DMS114 treated with DMSO at 0.1 percent for 48 hours (cell line): Measurements from ENCODE around the gene DUSP28.
A peak's percentile ranks its signal among the peaks of the same experiment; 100 is the strongest.
"Not testable (repeated sequence)": the region's sequence is repeated elsewhere in the genome, so short reads cannot be mapped to it uniquely, and the experiment has no call there.

Source experiments
- DNase-seq: peaks from one replicate; lab custom pipeline; 2025; ENCODE audit not compliant: unreplicated experiment; lab: John Stamatoyannopoulos, UW

The DUSP28 gene

DNA sequence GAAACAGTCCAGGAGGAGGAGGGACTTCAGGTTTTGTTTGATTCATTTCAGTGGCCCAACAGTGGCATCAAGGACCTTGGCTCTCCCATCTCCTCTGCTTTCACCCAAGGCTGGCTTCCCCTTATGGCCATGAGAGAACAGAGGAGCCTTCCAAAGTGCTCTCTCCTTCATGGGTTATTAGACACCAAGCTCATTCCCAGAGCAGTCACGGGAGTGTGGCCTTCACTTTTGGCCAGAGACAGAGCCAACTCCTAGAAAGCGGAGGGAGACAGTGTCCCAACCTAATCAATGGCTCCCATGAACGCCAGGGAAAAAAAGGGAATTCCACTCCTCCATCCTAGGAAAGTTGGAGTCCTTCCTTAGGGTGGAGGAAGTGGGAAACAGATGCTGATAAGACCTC, 871 bp upstream of the DUSP28 start:
- DNase-seq: no peak

DNA sequence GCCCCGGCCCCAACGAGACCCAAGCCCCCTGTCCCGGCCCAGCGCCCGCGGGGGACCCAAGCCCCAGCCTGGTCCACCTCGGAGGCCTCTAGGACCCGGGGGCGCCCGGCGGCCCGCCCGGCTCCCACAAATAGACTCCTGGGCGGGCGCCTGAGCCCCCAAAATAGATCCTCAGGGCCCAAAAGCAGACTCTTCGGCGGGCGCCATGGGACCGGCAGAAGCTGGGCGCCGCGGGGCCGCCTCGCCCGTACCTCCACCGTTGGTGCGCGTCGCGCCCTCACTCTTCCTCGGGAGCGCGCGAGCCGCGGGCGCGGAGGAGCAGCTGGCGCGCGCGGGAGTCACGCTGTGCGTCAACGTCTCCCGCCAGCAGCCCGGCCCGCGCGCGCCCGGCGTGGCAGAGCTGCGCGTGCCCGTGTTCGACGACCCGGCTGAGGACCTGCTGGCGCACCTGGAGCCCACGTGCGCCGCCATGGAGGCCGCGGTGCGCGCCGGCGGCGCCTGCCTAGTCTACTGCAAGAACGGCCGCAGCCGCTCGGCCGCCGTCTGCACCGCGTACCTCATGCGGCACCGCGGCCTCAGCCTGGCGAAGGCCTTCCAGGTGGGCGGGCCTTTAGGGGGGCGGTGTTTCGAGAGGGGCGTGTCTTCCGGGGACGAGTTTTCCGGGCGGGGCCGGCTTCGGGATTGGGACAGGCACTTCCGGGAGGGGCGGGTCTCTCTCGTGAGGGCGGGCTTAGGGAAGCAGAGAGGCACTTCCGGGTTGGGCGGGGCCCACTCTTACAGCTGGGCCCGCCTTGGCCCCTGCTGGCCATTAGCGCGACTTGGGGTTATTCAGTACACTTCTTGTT, 545 bp downstream of the DUSP28 start:
- peak; percentile 94 for DNase-seq

DNA sequence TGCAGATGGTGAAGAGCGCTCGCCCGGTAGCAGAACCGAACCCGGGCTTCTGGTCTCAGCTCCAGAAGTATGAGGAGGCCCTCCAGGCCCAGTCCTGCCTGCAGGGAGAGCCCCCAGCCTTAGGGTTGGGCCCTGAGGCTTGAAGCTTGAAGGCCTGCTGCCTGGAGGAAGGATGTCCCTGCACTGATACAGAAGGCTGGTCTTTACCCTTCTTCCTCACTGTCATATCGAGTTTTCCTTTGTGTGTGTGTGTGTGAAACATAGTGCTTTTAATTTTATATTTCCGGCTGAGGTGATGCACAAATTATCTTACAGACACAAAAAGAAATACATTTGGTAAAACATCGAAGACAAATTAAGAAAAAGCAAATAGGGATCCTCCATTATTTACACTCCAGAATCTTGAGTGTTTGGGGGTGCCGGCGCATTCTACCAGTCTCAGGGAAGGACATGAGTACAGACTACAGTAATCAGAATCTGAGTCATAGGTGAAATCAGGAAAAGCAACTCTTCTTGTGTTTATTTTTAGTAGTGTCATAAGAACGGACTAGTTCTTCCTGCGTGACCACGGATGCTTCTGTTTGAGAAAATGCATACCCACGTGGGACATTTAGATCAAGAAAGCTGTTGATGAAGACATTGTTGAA, 1.3 kb downstream of the DUSP28 start:
- no peak for DNase-seq

DNA sequence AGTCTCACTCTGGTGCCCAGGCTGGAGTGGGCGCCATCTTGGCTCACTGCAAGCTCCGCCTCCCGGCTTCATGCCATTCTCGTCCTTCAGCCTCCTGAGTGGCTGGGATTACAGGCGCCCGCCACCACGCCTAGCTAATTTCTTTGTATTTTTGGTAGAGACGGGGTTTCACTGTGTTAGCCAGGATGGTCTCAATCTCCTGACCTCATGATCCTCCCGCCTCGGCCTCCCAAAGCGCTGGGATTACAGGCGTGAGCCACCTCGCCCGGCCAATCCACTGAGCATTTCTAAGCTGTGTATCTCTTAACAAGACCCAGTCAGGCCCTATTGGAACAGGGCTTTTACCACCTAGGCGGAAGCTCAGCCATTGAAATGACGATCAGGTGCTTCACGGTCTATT, 3.1 kb downstream of the DUSP28 start:
- not testable (repeated sequence) for DNase-seq

DNA sequence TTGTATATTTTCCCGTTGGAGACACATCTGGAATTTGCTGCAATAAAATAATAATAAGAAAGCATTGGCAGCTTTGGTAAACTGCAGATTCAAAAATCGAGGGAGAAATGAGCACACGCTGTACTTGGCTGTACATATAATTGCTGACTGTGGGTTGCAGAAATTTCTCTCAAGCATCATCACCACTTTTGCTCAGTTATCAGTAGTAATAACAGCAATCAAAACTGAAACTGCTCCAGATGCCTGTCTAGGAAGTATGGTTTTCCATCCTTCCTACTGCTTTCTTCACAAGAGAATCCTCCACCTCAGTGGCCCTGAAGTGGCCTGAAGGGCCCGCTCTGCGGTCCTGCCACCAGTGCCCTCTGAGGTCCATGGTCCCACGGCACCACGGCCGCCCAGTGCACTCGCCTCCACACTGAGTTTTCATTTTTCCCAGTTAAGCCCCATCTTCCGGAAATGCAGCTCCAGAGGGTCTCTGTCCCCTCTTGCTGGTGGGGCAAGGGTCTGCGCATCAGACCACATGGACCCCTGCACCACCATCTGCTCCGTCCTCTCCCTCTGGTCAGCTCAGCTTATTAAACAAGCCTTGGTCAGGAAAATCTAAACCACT, 3.9 kb downstream of the DUSP28 start:
- no peak for DNase-seq

DNA sequence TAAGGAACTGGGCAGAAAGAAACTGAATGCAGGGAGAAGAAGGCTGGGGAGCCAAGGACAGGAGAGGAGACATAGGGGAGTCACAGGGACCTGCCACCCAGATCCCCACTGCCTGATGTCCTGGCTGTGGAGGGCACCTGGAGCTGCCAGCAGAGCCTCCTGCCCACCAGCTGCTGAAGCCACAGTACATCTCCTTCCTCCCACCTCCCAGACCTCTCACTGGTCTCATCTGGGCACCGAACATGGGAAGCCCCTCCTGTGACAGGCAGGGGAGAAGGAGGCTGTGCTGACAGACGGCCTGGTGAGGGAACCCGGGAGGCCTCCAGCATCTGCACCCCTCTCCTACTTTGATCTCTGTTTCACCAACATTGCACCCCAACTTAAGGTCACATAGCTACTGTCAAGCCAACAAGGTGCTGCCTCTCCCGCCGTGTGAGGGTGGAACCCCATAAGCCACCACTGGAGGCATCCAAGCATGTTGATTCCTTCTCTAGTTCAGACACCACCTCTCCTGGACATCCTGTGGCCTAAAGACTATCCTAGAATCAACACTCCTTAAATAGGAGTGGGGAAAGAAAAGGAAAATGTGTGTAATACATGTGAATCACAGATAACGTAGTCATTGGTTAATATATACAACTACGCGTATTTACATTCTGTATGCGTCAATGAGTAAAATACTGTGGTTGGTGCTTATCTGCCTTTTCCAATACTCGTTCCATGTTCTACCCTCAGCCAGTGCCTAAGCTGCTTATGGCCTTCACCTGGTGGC, 4.6 kb downstream of the DUSP28 start:
- no peak for DNase-seq

DNA sequence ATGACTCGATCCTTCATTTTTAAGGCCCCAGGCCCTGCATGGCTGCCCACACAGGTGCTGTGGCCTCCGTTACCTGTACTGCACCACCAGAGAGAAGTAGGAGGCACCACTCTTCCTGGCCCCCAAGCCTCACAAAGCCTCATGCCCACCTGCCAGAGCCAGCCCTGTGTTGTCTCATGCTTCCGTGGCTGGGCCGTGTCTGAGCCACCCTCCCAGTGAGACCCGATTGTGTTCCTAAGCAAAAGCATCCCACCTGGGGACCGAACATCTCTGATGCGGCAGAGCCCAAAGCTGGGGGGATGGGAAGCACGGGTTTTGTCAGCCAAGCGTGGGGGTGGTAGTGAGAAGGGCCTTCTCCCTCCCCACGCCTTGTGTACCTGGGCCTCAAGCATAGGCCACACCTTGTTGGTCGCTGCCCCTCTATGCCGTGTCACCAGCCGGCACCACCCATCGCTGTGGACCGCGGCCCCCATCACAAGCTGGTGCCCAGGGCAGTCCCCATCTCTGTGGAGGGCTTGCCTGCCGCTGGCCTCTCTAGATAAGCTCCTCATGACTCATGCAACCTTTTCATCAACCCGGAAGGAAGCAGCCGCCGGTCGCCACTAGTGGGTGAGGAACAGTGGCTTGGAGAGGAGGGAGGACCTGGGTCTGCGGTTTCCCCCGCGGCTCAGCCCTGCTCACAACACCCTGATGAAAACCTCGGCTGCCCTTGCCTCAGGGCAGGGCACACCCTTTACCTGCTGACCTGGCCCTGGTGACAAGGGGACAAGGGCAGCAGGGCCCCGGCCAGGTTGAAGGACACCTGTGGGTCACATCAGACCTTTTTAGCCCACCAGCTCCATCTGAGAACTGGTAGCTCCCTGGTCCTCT, 5.4 kb downstream of the DUSP28 start:
- no peak for DNase-seq

DNA sequence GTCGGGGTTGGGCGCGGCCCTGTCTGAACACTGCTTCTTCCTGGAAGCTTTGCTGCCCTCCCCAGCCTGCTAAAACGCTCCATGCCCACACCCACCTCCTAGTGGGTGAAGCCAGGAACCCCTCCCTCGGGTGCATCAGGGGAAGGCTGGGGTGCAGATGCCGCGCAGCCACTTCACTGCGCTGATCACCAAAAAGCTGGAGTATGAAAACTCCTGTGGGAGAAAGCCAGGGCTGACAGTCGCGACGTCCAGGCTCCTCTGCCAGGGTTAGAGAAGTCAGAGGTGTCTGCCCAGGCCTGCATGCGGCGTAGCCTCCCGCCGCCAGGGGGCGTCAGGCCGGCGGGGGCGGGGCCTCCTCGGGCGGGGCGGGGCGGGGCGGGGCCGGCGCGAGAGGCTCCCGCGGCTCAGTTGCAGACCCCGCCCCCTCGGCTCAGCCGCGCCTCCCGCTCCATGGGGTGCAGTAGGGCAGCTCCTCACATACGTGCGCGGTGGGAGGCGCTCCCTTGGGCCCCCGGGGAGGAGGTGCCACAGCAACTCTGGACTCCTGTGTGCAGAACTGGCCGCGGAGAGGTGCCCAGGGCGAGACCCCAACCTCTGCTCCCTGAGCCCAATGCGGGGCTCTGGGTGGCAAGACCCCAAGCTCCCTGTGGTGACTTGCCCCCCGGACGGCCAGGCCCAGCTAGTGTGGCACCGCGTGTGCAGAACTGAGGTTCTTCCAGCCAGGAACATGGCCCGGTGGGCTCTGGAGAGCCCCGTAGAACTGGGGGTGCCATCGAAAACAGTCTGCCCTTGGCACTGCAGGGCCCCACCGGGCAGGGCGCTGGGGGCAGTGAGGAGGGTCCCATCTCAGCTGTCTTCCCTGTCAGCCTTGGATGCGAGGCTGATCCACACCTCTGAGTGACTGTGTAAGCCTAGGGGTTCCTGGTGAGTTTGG, 6.3 kb downstream of the DUSP28 start:
- DNase-seq: peak; percentile 31

DNA sequence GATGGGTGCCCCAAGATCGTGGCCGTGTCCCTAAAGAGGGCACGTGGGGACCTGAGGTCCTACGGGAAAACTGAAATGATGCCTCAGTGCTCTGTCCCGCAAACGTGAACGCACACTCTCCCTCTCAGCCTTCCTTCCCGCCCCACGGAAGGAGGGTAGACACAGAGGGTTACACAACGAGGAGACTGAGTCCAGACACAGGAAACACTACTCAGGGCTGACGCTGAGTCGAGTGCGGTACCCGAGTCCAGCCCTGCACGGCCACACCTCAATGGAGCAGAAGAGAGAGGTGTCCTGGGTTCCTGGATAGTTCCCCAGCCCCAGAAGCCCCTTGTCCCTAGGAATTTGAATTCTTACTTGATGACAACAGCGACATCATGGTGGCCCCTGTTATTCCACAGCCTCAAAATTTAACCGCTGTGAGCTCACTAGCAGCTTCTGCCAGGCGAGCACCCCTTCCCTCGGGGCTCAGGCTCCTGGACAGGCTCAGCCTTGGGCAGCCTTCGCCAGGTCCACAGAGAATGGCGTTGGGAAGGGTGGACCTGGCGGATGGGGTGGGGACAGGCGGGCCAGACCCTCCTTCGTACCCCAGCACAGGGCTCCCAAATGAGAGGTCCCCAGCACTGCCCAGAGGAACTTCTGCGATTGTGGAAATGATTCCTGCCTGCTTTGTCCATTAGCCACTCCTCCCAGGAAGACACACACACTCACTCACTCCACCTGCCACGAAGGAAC, 7.1 kb downstream of the DUSP28 start:
- DNase-seq: no peak

DNA sequence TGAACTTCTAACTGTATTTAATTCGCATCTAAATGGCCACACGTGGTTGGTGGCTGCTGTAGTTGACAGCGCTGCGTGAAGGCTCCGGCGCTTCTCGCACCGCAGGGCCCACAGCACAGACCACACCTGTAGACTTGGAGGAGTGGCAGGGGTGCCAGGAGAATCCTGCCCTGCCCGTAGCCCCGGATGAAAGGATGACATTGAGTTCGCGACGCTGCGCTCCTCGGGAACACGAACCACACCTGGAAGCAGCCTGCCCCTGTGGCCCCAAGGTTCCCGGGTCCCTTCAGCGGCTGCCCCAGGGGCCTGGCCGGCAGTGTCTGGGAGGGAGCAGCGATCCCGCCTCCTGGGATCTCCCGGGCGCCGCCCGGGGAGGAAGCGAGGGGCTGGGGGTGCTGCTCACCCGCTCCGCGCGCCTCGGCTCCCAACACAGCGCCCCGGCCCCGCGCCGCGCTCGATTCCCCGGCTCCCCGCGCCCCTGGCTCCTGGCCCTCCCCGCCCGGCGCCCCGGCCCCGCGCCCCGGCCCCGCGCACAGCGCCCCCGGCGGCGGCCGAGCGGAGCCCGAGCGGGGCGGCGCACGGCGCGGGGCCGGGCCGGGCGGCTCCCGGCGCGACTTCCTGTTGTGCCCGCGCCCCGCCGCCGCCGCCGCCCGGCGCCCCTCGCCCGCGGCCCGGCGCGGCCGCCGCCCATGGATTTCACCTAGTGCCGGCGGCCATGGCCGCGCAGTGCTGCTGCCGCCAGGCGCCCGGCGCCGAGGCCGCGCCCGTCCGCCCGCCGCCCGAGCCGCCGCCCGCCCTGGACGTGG, 7.9 kb downstream of the DUSP28 start, which contains the start of gene RNPEPL1:
Gene RNPEPL1, plus strand, starts transcription at position 613 of the 806 bp plus-strand sequence. Its CDS starts 103 bp downstream, at position 716.
- no peak for DNase-seq

DNA sequence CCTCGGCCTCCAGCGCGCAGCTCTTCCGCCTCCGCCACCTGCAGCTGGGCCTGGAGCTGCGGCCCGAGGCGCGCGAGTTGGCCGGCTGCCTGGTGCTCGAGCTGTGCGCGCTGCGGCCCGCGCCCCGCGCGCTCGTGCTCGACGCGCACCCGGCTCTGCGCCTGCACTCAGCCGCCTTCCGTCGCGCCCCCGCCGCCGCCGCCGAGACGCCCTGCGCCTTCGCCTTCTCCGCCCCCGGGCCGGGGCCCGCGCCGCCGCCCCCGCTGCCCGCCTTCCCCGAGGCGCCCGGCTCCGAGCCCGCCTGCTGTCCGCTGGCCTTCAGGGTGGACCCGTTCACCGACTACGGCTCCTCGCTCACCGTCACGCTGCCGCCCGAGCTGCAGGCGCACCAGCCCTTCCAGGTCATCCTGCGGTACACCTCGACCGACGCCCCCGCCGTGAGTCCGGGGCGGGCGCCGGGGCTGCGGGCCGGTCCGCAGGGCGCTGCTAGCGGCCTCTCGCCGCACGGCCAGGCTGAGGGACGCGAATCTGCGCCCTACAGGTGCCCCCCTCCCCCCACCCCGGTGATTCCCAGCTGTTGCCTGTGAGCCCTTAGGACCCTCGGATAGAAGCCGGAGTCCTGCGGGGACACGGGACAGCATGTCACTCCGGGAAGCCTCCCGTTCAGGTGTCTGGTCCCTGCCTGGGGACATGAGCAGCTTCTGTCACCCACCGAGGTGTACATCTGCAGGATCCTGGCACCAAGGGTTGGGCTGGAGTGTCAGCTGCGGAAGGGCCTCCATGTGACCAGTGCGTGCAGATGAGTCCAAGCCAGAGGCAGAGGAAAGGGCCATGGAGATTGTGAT, 8.7 kb downstream of the DUSP28 start:
- no peak for DNase-seq

DNA sequence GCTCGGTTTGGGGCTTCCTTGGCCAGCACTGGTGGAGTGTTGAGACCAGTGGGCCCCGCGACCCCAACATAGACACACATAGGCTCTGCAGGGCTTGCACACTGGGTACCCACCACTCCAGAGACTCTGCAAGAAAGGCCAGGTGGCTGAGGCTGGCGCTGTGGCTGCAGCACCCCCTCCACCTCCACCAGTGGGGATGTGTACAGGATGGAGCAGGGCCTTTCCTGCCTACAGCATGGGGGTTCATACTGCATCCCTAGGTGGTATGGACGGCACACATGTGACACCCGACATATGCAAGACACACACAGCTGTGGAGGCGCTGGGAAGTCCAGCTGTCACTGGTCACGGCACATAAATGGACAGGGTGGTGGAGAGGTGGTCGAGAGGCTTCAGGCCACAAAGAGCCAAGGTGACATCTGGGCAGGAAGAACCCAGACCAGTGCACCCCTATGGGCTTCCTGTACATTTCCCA, 9.4 kb downstream of the DUSP28 start:
- no peak for DNase-seq

DNA sequence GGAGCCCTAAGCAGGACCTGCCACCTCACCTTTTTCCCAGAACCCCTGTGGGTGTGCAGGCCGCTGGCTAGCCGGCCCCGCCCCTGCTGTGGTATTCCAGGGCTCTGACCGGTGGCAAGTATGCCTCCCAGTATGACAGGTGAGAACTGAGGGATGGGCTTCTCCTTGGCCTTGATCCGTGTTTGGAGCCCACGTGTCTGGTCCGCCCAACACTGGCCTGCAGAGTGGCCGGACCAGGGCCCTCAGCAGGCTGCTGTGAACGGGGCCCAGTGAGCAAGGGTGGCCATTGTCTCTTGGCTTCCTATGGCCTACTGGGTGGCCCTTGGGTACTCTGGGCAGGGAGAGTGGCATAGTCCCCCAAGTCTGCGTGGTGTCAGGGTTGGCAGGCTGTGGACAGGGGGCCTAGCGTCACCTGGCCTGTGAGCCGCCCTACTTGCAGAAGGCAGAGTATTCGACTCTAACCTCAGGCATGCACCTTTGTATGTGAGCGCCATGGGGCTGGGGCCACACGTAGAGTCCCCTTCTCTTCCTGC, 9.9 kb downstream of the DUSP28 start:
- no peak for DNase-seq

DNA sequence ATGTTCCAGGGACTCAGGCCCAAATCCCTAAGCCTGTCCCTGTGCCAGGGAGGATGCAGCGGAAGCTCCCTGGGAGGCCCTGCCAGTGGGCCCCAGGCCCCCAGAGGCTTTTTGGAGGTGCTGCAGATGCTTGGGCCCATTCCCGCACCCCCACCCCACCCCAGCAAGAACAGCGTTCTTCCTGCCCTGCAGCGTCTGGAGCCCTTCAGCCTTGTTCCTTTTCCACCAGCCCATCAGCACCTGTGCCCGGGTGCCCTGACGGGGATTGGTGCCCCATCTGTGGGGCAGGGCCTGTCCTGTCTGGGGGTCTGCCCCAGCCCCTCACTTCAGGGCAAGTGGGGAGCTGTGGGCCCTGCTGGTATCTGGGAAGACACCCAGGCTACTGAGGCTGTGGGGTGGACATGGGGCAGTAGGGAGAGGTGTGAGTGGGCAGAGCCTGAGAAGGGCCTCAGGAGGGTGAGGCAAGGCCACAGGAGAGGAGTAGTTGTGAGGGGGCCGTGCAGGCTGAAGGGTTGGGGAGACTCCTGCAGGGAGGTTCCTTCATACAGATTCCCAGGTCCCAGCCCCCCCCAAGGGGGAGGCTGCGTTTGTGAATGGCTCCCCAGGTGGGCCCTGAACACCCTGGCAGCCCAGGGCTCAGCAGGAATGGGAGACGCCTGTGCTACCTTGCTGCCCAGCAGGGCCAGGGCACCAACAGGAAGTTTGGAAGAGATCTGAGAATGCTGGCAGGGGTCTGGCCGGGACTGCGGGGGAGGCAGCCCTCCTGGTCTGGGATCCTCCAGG, 10.6 kb downstream of the DUSP28 start:
- no peak for DNase-seq

DNA sequence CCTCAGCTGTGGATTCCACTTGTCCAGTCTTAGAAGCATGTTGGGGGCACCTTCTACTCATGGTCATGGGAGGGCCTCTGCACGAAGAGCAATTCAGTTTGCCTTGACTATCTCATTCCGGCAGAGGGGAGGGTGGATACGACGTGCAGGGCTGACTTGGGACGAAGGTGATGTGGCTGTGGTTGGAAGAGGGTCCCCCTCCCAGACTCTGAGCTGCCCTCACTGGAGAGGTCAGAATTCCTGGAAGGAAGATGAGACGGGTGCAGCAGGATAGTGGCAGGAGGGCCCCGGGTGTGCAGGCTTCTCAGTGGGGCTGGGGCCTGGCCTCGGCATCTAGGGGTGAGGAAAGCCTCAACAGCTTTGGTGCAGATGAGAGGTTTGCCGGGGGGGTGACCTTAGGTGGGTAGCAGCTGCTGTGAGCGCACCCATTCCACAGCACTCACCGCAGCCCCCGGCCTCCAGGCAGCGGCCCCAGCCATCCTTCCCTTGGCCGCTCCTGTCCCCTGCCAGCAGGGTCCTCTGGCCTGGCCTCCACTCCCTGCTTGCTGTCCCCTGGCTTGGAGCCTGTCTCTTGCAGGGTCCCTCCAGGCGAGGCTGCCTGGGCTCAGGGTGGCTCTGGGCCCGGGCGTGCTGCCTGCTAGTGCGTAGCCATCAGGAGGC, 11.3 kb downstream of the DUSP28 start:
- DNase-seq: no peak
